Stimulated activated CD4-positive, alpha-beta T cell treated with anti-CD3 and anti-CD28 coated beads, Interleukin-1b, Interleukin-23, amount 100 ng/mL, for 24 hours (primary cell): Measurements from ENCODE around the gene CCDC85B.

ENCODE experiments used
- DNase-seq, 4 experiments: peaks; one replicate each; pipeline ENCODE4 v3.0.0-alpha.2; 2020; ENCODE audit warnings: low read depth in 4 of 4, low spot score in 1 of 4

The CCDC85B gene

DNA sequence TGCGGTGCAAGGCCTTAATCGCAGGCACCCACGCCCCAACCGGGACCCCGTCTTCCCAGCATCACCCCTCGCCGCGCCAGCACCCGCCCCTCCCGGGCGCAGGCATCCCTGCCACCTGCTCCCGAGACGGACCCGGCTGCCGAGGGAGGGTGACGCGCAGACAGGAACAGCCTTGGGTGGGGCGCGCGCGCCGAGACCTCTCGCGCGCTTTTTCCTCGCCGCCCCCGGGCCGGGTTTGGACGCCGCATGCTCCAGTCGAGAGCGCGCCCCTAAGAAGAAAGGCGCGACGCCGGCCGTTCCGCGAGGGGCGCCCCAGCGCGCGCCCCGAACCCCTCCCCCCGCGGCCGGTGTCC lies 33.0 kb upstream of the CCDC85B start:
- peak in 1 of 4 experiments; percentile 45 for DNase-seq

DNA sequence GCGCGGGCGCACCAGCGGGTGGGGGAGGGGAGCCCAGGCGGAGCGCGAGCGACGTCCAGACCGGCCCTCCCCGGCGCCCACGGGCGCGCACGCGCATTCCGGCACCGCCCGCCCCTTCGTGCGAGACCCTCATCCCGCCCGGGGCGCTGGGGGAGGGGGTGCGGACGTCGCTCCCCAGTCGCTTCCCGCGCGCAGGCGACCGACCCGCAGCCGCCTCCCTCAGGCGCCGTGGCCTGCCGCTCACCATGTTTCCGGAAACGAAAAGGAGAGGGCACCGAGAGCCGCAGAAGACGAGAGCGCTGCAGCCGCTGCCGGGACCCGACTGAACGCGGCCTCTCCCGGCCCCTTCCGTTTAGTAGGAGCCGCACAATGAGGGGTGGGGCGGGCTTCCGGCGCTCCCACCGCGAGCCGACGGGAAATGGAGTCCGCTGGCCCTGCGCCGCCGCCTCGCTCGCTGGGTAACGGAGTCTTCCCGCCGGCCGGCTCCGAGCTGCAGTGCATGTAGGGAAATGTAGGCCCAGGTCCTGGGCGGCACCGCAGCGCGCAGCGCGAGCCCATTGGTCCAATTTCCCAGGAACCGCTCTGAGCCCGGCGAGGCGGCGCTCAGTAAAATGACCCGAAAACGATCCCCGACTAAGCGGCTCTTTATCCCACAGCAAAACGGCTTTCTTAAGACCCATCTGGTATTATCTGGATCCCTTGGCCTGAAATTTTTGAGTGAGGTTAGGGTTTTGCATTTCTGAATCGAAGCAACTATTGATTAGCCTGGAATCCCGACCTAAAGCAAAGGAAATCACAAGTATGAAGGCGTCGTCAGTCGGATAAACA lies 32.4 kb upstream of the CCDC85B start, which contains the start of gene CFL1:
Gene CFL1, minus strand, starts transcription at position 328 of the 828 bp plus-strand sequence. Its CDS starts 81 bp downstream, at position 247.
- peak; percentile 83 to 96 (median 90) for DNase-seq

DNA sequence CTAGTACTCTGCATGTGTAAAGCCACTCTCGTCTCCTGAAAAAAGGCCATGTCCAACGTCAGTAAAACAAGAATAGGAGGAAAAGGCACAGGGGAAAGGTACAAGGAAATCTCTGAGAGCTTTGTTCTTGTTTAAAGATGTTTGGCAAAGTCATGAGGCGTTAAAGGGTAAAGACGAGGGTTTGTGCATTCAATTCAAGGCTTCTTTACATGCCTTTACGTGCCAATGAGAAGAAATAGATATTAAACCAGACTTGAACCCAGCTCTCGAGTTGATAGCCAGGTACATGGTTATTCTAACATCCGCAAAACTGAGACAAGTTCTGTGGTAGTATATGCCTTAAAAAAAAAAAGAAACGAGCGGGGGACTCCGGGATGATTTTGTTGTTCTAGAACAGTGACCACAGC lies 31.8 kb upstream of the CCDC85B start:
- no peak for DNase-seq

GRCh38 chr11:65859095-65859811 lies 31.2 kb upstream of the CCDC85B start:
- DNase-seq: peak; percentile 91 to 100 (median 94)

- DNase-seq: peak in 1 of 4 experiments; percentile 21
These were observed 30.6 kb upstream of the CCDC85B start for GRCh38 chr11:65859812-65860277.

- peak; percentile 86 to 97 (median 94) for DNase-seq
These were observed 30.0 kb upstream of the CCDC85B start, which contains the start of gene MUS81 for GRCh38 chr11:65860278-65861164. MUS81 (plus strand) TSS chr11:65860433; CDS start chr11:65860754, 321 bp downstream.

DNA sequence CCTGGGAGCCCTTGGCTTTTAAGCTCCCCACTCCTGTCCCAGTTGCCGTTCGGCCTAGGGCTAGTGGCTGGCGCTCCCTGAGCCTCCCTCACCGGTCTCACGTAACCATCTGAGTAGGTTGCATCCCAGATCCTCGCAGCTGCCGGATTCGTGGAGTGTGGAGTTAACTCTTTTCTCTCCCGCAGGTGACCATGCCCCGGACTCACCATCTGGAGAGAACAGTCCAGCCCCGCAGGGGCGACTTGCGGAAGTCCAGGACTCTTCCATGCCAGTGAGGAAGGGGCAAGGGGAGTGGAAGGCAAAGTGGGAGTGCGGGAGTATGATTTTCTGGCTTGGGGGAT lies 29.3 kb upstream of the CCDC85B start:
- DNase-seq: no peak

DNA sequence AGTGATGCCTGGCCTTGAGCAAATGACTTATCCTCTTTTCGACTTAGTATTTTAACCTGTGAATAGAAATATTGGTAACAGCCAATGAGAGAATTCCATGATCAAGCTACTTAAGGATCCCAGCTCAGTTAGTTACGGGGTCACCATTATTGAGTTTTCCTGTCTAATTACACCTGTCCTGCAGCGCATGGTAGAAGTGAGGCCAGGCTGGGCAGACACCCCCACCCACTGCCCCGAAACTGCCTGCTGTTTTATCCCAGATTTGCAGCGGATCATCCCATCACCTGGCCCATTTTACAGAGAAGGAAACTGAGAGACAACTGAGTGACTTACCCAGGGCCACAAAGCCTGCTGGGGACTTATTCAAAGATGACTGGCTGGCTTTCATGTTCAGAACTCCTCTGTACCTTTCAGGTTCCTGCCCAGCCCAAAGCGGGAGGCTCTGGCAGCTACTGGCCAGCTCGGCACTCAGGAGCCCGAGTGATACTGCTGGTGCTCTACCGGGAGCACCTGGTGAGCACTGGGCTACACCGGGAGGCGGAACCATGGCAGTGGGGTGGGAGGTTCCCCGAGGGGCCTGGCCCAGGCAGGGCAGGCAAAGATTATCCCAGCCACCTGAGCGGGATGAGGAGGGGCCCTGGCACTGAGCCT lies 28.8 kb upstream of the CCDC85B start:
- DNase-seq: no peak

DNA sequence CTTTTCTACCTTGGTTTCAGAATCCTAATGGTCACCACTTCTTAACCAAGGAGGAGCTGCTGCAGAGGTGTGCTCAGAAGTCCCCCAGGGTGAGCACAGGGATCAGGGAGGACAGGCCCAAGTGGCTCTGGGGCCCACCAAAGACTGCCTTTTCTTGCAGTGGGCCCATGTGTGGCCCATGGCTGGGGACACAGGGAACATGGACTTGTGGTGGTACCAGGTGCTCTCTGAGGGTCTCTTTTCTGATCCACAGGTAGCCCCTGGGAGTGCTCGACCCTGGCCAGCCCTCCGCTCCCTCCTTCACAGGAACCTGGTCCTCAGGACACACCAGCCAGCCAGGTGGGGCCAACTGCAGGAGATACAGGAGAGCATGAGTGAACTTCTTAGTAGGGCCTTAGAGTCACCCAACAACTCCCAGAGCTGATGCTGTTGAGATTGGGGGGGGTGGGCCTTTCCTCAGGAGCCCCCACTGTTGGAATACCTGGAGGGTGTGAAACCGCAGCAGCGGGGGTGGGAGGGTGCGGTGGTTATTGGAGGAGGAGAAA lies 28.2 kb upstream of the CCDC85B start:
- DNase-seq: no peak

- DNase-seq: no peak
These were observed 27.3 kb upstream of the CCDC85B start for GRCh38 chr11:65862941-65863888.

DNA sequence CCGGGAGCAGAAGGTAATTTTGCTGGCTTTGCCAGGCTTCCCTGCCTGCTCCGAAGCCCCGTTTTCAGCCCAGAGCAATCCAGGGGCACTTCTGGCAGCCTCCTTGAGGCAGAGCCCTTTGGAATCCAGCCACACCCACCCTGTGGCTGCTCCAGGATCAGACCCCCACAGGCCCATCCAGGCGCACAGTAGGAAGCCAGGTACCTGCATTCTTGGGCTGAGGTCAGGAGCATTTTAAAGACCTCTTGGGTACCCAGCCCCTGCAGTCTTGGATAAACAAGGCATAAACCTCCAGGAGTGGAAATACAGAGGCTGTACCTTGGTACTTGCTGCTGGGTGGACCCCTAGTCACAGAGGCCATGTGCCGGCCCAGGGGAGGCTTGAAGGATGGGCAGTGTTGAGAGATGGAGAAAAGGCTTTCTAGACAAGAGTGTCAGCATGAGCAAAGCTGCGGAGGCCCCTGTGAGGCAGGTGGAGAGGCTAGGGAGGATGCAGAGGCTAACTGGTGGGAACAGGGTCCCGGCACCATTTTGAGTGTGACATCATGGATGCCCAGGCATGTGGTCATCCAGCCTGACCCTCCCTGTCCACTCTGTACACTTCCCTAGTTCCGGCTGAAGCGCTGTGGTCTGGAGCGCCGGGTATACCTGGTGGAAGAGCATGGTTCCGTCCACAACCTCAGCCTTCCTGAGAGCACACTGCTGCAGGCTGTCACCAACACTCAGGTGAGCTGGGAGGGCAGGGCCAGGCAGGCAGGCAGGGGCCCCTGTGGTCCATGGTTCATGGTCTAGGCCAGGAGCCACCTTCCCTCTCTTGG lies 26.4 kb upstream of the CCDC85B start:
- DNase-seq: no peak

DNA sequence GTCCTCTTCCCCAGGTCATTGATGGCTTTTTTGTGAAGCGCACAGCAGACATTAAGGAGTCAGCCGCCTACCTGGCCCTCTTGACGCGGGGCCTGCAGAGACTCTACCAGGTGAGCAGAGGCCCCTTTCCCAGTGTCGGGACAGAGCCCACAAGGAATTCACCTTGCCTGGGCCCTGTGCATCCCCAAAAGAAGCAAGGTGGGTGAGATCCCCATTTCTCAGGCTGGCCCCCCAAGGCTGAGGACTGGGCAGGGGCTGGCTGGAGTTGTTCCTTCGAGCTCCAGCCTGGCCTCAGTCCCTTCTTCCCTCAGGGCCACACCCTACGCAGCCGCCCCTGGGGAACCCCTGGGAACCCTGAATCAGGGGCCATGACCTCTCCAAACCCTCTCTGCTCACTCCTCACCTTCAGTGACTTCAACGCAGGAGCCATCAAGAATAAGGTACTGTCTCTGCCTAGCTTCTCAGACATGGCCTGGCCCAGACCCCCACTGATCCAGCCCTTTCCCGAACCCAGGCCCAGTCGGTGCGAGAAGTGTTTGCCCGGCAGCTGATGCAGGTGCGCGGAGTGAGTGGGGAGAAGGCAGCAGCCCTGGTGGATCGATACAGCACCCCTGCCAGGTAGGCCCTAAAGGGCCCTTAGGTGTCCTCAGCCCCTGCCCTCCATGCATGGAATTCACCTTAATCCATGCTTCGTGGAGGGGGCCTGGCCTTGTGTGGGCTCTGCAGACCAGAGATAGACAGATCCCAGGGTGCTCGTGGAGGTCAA lies 25.6 kb upstream of the CCDC85B start:
- no peak for DNase-seq

DNA sequence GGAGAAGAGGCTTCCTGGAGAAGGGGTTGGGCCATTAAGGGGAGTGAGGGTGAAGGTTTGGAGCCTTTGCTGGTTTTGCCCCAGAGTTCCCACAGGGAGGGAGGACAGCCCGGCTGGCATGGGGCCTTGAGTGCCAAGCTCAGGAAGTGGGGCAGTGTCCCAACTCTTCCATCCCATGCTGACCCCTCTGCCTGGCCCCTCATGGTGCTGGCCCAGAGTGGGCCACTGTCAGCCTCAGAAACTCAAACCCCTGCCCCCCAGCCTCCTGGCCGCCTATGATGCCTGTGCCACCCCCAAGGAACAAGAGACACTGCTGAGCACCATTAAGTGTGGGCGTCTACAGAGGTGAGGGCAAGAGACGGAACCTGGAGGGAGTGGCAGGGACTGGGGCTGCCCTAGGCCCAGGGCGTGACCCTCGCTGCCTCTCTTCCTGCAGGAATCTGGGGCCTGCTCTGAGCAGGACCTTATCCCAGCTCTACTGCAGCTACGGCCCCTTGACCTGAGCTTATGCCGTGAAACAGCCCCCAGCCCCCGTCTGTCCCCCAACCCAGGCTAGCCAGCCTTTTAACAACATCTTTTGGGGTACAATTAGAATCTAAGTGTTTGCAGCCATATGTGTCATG lies 24.8 kb upstream of the CCDC85B start:
- DNase-seq: no peak

DNA sequence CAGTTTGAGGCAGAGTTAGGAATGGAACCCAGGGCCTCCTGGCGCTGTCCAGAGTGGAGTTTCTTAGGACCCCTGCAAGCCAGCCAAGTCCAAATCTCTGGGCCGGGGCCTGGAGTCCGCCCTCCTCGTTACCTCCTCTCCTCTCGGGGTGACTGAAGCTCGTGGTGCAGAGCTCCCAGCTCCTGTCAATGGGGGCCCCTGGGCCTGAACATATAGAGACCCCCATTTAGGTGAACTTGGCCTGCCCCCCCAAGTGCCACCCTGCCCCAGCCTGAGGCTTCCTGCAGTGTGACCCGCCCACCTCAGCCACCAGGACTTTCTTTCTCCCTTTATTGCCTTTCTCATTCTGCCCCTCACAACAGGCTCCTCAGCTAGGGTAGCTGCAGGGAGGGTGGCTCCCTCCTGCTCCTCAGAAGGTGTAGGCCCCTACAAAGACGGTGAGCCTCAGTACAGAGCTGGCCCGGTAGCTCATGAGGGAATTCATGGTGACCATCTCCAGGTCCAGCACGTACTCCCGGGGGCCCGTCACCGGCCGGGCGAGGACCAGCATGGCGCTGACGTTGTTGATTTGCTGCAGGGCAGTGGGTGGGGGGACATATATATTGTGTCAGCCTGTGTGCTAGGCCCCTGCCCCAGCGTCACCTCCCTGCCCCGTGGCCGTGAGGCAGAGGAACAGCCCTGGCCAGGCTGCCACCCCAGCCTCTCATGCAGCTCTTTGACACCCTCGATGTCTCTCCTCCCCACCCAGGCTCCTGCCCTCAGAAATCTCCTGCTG lies 23.8 kb upstream of the CCDC85B start:
- DNase-seq: no peak

DNA sequence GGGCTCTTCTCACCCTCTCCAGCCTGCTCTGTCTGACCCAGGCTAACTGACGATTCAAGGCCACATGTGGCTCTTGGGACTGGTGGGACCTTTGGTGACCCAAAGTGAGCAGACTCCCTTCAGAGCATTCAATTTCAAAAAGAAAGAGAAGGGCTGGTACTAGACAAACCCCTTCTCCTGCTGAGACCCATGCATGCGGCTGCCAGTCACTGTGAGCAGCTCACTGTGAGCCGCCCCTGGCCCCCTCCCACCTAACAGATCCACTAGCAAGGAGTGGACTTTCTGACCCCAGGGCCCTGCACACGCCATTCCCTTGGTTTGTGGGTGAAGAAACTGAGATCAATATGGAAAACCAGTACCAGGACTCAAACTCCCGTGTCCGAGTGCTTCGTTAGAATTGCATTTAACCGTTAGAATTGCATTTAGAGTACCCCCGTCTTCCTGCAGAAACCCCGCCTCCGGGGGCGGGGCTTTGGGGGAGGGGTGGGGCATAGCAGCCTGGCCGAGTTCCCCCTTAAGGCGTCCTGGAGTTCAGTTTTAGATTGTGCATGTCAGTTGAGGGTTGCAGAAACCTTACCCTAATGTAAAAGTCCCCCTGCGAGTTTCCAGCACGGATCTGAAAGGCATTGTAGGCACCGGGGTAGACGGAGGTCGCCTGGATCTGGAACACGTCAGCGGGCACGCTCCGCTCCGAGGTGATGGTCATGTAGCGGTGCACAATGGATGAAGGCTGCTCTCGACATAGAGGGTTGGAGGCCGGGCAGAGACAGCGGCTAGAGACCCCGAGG lies 23.0 kb upstream of the CCDC85B start:
- DNase-seq: no peak
